Small intestine (tissue), 7 donors: Measurements from ENCODE around the gene DDX25. TPM values are rescaled to one million over a fixed set of nuclear protein-coding genes. Genes with fewer than 3 reads are reported as not detected.

Experiments used
- DNase-seq, 2 donors: peaks; one replicate each; pipeline versions ENCODE4 v3.0.0 to v3.0.0-alpha.2; 2013
- FAIRE-seq: peaks from 2 replicates; lab custom pipeline; 2012; peaks lifted over from hg19 to GRCh38; lab: Jason Lieb, UNC
- H3K27ac ChIP-seq, 3 donors: one replicate each; pipeline ENCODE4 v1.5.1; 2013; ENCODE audit warnings: low read length in 2 of 3, mild to moderate bottlenecking in 2 of 3, control low read depth in 1 of 3, inconsistent platforms in 1 of 3, low read depth in 1 of 3, moderate library complexity in 1 of 3
- H3K27me3 ChIP-seq, 3 donors: one replicate each; pipeline ENCODE4 v1.6.1; 2013; ENCODE audit warnings: low read length in 3 of 3, inconsistent platforms in 1 of 3; ENCODE audit not compliant: control insufficient read depth in 3 of 3, insufficient read depth in 3 of 3
- H3K36me3 ChIP-seq, 3 donors: one replicate each; pipeline ENCODE4 v1.6.1; 2013; ENCODE audit warnings: low read length in 3 of 3, inconsistent platforms in 1 of 3, low read depth in 1 of 3, mild to moderate bottlenecking in 1 of 3, moderate library complexity in 1 of 3; ENCODE audit not compliant: control insufficient read depth in 3 of 3, insufficient read depth in 2 of 3
- H3K4me1 ChIP-seq, 3 donors: one replicate each; pipeline ENCODE4 v1.6.1; 2013; ENCODE audit warnings: low read length in 2 of 3, inconsistent platforms in 1 of 3, low read depth in 1 of 3, mild to moderate bottlenecking in 1 of 3, moderate library complexity in 1 of 3; ENCODE audit not compliant: control insufficient read depth in 3 of 3, insufficient read depth in 2 of 3
- H3K4me3 ChIP-seq, 3 donors: one replicate each; pipeline ENCODE4 v1.5.1; 2013; ENCODE audit warnings: low read length in 3 of 3, control low read depth in 1 of 3, inconsistent platforms in 1 of 3, low read depth in 1 of 3, mild to moderate bottlenecking in 1 of 3, moderate library complexity in 1 of 3
- H3K9me3 ChIP-seq, 2 donors: one replicate each; pipeline ENCODE4 v1.6.1; 2013; ENCODE audit warnings: low read depth in 1 of 2, low read length in 1 of 2; ENCODE audit not compliant: control insufficient read depth in 2 of 2, insufficient read depth in 1 of 2
- WGBS, 3 donors: extraction: QIAGEN DNeasy Blood & Tissue Kit; methylation state at CpG; one replicate each; pipeline ENCODE4 v1.1.7; 2013; 5-methylcytosine and 5-hydroxymethylcytosine counted together
- polyA plus RNA-seq, 4 donors: library from polyadenylated mRNA; stranded (reverse) in 3 of 4; unstranded in 1 of 4; fragments of 200-250 nt in 3 of 4; fragments of 120-200 nt in 1 of 4; gene quantifications; one replicate each; pipeline versions ENCODE4 v1.2.1 to v1.2.3, GENCODE V29; 2013
- donor health status: healthy with polysubstance abuse.
- donor health status: control.
- donor health status: control.
- donor health status: Bipolar disorder and iron deficiency.
- donor health status: healthy.

Gene DDX25
- polyA plus RNA-seq, 4 donors = 0.47 to 0.81 (median 0.63) TPM; not detected in 1

GRCh38 chr11:125959511-125959910, 55.2 kb downstream of the DDX25 start:
- Histone ChIP-seq H3K27ac (no peak overlapping the region), H3K4me1 (no peaks in the 10 kb centered on the region), H3K9me3 (no peaks in the 10 kb centered on the region), H3K27me3 (no peaks in the 10 kb centered on the region), H3K36me3 (peaks cover 0 to 27% (median 0%) of the 10 kb centered on the region in 3 donors), H3K4me3 (no peak overlapping the region)
- WGBS, 3 donors = 93% methylated on average over 6 of the region's 6 CpGs
- FAIRE-seq (no peak), DNase-seq (no peak)

GRCh38 chr11:125959931-125960330, 55.6 kb downstream of the DDX25 start:
- DNase-seq = no peak
- Histone ChIP-seq H3K27ac (no peak overlapping the region), H3K4me3 (no peak overlapping the region), H3K36me3 (peaks cover 0 to 25% (median 0%) of the 10 kb centered on the region in 3 donors), H3K27me3 (no peaks in the 10 kb centered on the region), H3K4me1 (no peaks in the 10 kb centered on the region), H3K9me3 (no peaks in the 10 kb centered on the region)
- FAIRE-seq = no peak
- WGBS, 3 donors = 84 to 87% (median 85%) methylated on average over 10 of the region's 10 CpGs

- H3K27ac ChIP-seq = no peak overlapping the region
- no peaks in the 10 kb centered on the region for H3K4me1 ChIP-seq
- no peak for DNase-seq
- H3K4me3 ChIP-seq = no peak overlapping the region
- 84 to 86% (median 85%) methylated on average over 6 of the region's 6 CpGs for WGBS, 3 donors
- FAIRE-seq = no peak
- no peaks in the 10 kb centered on the region for H3K9me3 ChIP-seq
- no peaks in the 10 kb centered on the region for H3K27me3 ChIP-seq
- H3K36me3 ChIP-seq = peaks cover 0 to 19% (median 0%) of the 10 kb centered on the region in 3 donors
These were observed 56.5 kb downstream of the DDX25 start for GRCh38 chr11:125960771-125961170.

GRCh38 chr11:125967515-125967914, 63.2 kb downstream of the DDX25 start:
- FAIRE-seq (no peak), DNase-seq (no peak)
- H3K27me3 ChIP-seq = no peaks in the 10 kb centered on the region
- 91 to 96% (median 94%) methylated on average over 4 of the region's 4 CpGs for WGBS, 3 donors
- H3K4me3 ChIP-seq = no peak overlapping the region
- H3K36me3 ChIP-seq = no peaks in the 10 kb centered on the region
- peaks cover 0 to 6% (median 0%) of the 10 kb centered on the region in 3 donors for H3K4me1 ChIP-seq
- no peak overlapping the region for H3K27ac ChIP-seq
- no peaks in the 10 kb centered on the region for H3K9me3 ChIP-seq

- peak overlapping the region in 1 of 3 donors; percentile 44 for H3K27ac ChIP-seq
- DNase-seq = peak; percentile 60 to 71
- no peaks in the 10 kb centered on the region for H3K27me3 ChIP-seq
- FAIRE-seq = no peak
- H3K4me3 ChIP-seq = no peak overlapping the region
- H3K9me3 ChIP-seq = no peaks in the 10 kb centered on the region
- 15 to 29% (median 17%) methylated on average over 7 of the region's 7 CpGs for WGBS, 3 donors
- no peaks in the 10 kb centered on the region for H3K36me3 ChIP-seq
- H3K4me1 ChIP-seq = peaks cover 0 to 10% (median 0%) of the 10 kb centered on the region in 3 donors
These were observed 64.0 kb downstream of the DDX25 start for GRCh38 chr11:125968354-125968753.

GRCh38 chr11:125971618-125972017, 67.3 kb downstream of the DDX25 start:
- DNase-seq (no peak), FAIRE-seq (no peak)
- Histone ChIP-seq H3K4me1 (peaks cover 0 to 10% (median 0%) of the 10 kb centered on the region in 3 donors), H3K4me3 (no peak overlapping the region), H3K36me3 (no peaks in the 10 kb centered on the region), H3K27me3 (no peaks in the 10 kb centered on the region), H3K9me3 (no peaks in the 10 kb centered on the region), H3K27ac (no peak overlapping the region)
- WGBS, 3 donors = 72 to 87% (median 82%) methylated on average over 6 of the region's 6 CpGs

- FAIRE-seq (no peak), DNase-seq (no peak)
- no peaks in the 10 kb centered on the region for H3K27me3 ChIP-seq
- H3K27ac ChIP-seq = no peak overlapping the region
- peaks cover 0 to 16% (median 0%) of the 10 kb centered on the region in 3 donors for H3K4me1 ChIP-seq
- no peaks in the 10 kb centered on the region for H3K9me3 ChIP-seq
- no peak overlapping the region for H3K4me3 ChIP-seq
- no peaks in the 10 kb centered on the region for H3K36me3 ChIP-seq
These were observed 70.0 kb downstream of the DDX25 start for GRCh38 chr11:125974284-125974683.

- WGBS, 3 donors = 87 to 90% (median 90%) methylated on average over 6 of the region's 6 CpGs
- FAIRE-seq (no peak), DNase-seq (no peak)
- peaks cover 0 to 16% (median 0%) of the 10 kb centered on the region in 3 donors for H3K4me1 ChIP-seq
- no peaks in the 10 kb centered on the region for H3K36me3 ChIP-seq
- no peak overlapping the region for H3K4me3 ChIP-seq
- no peaks in the 10 kb centered on the region for H3K27me3 ChIP-seq
- H3K9me3 ChIP-seq = no peaks in the 10 kb centered on the region
- no peak overlapping the region for H3K27ac ChIP-seq
These were observed 71.3 kb downstream of the DDX25 start for GRCh38 chr11:125975634-125976033.

GRCh38 chr11:125976156-125976555, 71.8 kb downstream of the DDX25 start:
- DNase-seq (no peak), FAIRE-seq (no peak)
- peaks cover 0 to under 1% (median 0%) of the 10 kb centered on the region in 3 donors for H3K36me3 ChIP-seq
- no peak overlapping the region for H3K4me3 ChIP-seq
- peaks cover 0 to 16% (median 0%) of the 10 kb centered on the region in 3 donors for H3K4me1 ChIP-seq
- H3K9me3 ChIP-seq = no peaks in the 10 kb centered on the region
- no peaks in the 10 kb centered on the region for H3K27me3 ChIP-seq
- no peak overlapping the region for H3K27ac ChIP-seq
